Measurements from ENCODE around the gene SUMF2.
"Not testable (repeated sequence)": the region's sequence is repeated elsewhere in the genome, so short reads cannot be mapped to it uniquely, and the experiment has no call there.

Gene SUMF2

DNA sequence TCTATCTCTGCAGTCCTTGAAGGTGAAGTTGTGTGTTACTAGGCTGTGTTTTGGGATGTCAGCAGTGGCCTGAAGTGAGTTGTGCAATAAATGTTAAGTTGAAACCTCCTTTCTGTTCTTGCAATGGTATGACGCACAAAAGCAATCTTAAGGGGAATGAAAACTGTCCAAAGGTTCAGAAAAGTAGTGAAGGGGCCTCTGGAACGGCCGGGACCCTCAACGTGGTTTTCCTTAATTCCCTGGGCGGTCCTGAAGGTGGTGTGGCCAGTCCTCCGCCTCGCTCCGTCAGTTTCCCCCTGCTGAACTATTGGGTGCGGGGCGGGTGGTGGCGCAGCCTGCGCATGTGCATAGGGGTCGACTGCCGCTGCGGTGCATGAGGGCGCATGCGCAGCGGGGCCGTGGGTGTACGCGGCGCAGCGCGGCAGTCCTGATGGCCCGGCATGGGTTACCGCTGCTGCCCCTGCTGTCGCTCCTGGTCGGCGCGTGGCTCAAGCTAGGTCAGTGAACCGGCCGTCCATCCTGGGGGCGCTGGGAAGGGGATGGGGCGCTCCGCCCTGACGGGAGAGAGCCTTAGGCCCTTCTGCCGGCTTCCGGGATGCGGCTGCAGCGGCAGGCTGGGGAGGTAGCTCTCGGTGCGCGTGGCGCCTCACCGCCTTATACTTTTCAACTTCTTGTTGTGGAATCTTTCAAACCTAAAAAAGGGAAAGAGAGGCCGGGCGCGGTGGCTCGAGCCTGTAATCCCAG is at the start of gene SUMF2:
Gene SUMF2 (plus strand): TSS at position 405 of the 744 bp plus-strand sequence. CDS start 26 bp downstream, at position 431.
- DNase-seq (ENCODE audit: low spot score), result peak; percentile 100

GRCh38 chr7:56017015-56017414 is 47.1 kb upstream of the SUMF2 start:
- DNase-seq (ENCODE audit: low spot score), result not testable (repeated sequence)

DNA sequence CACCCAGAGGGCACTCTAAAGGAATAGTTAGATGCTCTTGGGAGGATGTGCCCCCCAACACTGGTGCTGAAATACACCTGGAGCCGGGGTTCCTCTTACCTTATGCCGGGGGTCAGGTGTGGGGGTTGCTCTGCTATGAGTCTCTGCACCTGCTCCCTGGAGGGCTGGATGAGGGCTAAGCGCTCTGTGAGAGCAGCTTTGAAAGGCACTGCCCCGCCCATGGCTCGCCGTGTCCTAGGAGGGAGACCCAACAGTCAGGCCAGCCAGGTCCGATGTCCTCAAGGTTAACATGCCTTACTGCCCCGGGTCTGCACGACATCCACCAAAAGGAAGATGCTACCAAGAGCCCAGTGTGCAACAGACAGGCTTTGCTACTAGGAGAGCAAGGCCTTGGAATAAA is 44.6 kb upstream of the SUMF2 start:
- no peak for DNase-seq (ENCODE audit: low spot score)

DNA sequence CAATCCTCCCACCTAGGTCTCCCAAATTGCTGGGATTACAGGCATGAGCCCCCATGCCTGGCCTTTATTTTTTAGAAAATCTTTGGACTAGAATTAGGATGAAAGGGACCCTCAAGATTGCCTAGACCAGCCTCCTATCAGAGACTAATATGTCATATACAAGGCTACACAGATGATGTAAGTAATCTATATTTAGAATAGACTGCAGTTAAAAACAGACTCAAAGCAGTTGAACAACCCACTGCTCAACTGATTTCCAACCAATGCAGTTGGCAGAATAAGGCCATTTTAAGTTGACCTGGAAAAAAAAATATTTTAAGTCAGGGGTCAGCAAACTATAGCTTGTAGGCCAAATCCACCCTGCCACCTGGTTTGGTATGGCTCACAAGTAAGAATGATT is 40.6 kb upstream of the SUMF2 start:
- DNase-seq (ENCODE audit: low spot score), result no peak

DNA sequence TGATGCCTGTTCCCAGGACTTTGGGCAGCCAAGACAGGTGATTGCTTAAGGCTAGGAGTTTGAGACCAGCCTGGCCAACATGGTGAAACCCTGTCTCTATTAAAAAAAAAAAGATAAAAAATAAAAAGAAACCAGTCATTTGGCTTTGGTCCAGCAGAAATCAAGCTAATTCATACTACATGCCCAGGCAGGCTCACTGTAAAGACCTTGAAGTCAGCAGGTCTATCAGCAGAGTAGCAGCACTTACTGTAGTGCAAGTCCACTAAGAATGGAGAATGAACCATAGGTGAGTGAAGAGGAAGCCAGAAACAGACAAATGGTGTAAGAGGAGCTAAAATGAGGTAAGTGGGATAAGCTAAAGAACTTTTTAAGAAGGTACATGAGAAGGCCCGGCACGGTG is 37.5 kb upstream of the SUMF2 start:
- no peak for DNase-seq (ENCODE audit: low spot score)

DNA sequence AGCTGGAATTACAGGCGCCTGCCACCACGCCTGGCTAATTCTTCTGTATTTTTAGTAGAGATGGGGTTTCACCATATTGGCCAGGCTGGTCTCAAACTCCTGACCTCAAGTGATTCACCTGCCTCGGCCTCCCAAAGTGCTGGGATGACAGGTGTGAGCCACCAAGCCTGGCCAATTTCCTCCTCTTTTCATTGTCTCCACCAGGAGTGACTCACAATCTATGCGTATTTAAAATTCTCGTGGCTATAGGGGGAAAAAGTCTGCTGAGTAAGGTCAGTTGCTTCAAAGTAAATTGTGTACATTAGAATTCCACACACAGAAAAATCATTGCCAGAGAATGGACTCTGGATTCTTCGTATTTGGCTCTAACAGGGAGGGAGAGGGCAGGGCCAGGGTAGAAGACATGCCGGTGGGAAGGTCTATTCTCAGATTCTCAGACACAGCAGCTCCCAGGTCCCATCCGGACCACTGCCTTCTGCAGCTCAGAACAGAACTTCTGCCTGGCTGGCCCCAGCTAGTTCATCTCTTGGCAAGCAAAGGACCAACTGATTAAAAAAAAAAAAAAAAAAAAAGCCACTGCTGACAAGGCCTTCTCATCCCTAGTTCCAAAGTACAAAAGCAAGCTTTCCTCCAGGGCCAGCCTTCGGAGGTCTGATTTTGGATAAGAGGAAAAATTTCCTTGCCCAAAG is 35.0 kb upstream of the SUMF2 start:
- DNase-seq (ENCODE audit: low spot score), result no peak

- DNase-seq (ENCODE audit: low spot score), result no peak
Measured at GRCh38 chr7:56030340-56030739, 33.7 kb upstream of the SUMF2 start.

DNA sequence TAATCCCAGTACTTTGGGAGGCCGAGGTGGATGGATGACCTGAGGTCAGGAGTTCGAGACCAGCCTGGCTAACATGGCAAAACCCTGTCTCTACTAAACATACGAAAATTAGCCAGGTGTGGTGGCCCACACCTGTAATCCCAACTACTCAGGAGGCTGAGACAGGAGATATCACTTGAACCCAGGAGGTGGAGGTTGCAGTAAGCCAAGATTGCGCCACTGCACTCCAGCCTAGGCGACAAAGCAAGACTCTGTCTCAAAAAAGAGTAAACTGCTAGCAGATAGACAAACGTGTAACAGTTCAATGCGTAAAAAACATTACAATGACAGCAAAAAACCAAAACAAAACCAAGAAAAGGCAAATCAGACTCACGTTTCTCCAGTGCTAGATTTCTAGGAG is 32.5 kb upstream of the SUMF2 start:
- not testable (repeated sequence) for DNase-seq (ENCODE audit: low spot score)

GRCh38 chr7:56032578-56032977 is 31.5 kb upstream of the SUMF2 start:
- not testable (repeated sequence) for DNase-seq (ENCODE audit: low spot score)

GRCh38 chr7:56033671-56034432 is 30.2 kb upstream of the SUMF2 start:
- peak; percentile 56 for DNase-seq (ENCODE audit: low spot score)

GRCh38 chr7:56040730-56041129 is 23.4 kb upstream of the SUMF2 start:
- DNase-seq (ENCODE audit: low spot score), result no peak

DNA sequence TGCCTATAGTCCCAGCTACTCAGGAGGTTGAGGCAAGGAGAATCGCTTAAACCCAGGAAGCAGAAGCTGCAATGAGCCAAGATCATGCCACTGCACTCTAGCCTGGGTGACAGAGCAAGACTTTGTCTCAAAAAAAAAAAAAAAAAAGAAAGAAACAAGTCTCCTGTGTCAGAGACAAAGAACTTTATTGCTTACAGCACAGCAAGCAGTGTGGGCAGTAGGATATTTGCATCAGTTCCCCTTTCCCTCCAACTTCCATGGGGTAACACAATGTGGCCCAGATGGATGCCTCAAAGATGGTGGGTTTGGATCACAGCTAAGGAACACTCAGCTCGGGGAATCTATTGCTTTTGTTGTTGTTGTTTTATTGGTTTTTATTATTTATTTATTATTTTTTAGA is 18.3 kb upstream of the SUMF2 start:
- DNase-seq (ENCODE audit: low spot score), result not testable (repeated sequence)

DNA sequence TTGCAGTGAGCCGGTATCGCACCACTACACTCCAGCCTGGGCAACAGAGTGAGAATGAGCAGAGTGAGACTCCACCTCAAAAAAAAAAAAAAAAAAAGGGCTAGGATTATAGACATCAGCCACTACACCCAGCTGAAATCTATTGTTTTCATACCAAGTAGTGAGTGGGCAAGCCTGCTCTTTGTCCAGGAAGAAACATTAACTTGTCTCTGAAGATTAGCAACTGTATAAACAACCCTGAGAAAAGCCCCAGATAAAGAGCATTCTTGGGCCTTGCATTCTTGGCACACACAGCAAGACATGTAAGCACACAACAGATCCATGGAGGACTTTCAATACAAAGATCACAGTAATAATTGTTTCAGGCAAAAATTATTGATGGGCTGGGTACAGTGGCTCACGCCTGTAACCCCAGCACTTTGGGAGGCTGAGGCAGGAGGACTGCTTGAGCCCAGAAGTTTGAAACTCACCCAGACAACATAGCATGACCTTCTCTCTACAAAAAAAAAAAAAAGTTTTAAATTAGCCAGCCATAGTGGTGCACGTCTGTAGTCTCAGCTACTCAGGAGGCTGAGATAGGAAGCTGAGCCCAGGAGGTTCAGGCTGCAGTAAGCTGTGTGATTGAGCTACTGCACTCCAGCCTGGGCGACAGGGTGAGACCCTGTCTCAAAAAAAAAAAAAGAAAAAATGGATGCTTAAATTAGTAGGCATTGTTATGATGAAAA is 17.2 kb upstream of the SUMF2 start:
- peak; percentile 66 for DNase-seq (ENCODE audit: low spot score)

DNA sequence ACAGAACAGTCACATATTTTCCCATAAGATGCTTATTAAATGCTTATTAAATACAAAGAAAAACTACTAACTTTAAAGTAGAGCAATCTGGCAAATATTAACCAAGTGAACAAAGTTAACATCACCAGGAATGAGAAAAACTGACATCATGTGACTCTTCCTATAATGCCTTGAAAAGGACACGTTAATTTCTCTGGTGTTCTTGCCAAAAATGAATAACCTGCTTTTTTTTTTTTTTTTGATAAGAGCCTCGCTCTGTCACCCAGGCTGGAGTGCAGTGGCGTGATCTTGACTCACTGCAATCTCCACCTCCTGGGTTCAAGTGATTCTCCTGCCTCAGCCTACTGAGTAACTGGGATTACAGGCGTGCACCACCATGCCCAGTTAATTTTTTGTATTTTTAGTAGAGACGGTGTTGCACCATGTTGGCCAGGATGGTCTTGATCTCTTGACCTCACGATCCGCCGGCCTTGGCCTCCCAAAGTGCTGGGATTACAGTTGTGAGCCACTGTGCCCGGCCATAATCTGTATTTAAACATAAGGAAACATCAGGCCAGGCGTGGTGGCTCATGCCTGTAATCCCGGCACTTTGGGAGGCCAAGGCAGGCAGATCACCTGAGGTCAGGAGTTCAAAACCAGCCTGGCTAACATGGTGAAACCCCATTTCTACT is 16.5 kb upstream of the SUMF2 start:
- DNase-seq (ENCODE audit: low spot score), result not testable (repeated sequence)

GRCh38 chr7:56048245-56048644 is 15.8 kb upstream of the SUMF2 start:
- no peak for DNase-seq (ENCODE audit: low spot score)

DNA sequence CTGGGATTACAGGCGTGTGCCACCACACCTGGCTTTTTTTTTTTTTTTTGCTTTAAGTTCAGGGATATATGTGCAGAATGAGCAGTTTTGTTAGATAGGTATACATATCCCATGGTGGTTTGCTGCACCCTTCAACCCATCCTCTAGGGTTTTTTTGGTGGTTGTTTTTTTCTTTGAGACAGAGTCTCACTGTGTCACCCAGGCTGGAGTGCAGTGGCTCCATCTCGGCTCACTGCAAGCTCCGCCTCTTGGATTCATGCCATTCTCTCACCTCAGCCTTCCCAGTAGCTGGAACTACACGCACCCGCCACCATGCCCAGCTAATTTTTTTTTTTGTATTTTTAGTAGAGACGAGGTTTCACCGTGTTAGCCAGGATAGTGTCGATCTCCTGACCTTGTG is 15.3 kb upstream of the SUMF2 start:
- DNase-seq (ENCODE audit: low spot score), result not testable (repeated sequence)

- no peak for DNase-seq (ENCODE audit: low spot score)
Measured at GRCh38 chr7:56051053-56051338, 13.1 kb upstream of the SUMF2 start.

- DNase-seq (ENCODE audit: low spot score), result peak; percentile 96
Measured at GRCh38 chr7:56051339-56052191, 12.5 kb upstream of the SUMF2 start, which contains the start of the genes CCT6A and PSPH. Gene CCT6A, plus strand, starts transcription at chr7:56051765. Its CDS starts 84 bp downstream, at chr7:56051849. Gene PSPH, minus strand, starts transcription at chr7:56051444. Its CDS starts 30,232 bp downstream, at chr7:56021212.

GRCh38 chr7:56053379-56053778 is 10.7 kb upstream of the SUMF2 start:
- no peak for DNase-seq (ENCODE audit: low spot score)

DNA sequence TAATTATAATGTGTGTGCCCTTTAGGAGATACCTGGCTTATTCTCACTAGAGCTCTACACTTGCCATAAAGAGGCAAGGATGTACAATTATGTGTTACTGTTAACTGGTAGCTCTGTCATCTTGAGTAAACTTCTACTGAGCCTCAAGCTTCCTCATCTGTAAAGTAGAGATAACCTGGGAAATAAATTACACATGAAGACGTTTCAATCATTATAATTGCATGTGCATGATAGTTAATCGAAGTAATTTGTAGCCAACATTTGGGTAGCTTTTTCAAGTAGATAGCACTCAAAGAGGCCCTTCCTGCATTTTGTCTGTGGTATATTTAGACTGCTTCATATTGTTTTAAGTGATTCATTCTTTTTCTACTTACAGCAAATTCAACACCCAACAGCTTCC is 10.1 kb upstream of the SUMF2 start:
- no peak for DNase-seq (ENCODE audit: low spot score)

DNA sequence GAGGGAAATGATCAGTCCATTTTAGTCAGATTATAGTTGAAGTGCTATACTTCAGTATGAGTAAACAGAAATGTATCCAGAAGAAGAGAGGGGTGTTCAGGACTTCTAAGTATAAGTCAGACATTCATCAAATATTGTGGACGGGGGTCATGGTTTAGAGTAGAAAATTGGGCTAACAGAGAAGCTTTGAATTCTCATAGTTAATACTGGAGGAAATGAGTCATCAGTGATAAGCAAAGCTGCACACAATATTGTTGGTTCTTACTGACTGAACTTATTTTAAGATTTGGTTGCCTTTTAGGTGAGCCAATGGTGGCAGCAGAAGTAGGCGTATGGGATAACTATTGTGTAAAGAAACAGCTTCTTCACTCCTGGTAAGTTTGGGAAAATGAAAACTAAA is 1.7 kb upstream of the SUMF2 start:
- DNase-seq (ENCODE audit: low spot score), result no peak
